Activated gamma-delta T cell treated with anti-CD3 and anti-CD28 coated beads, Interleukin-2, amount 50 U/mL, for 16 hours (primary cell): ENCODE measurements around the gene TTBK2.
"Not testable (repeated sequence)": the region's sequence is repeated elsewhere in the genome, so short reads cannot be mapped to it uniquely, and the experiment has no call there.

Source experiments
- DNase-seq: peaks from one replicate; pipeline ENCODE4 v3.0.0-alpha.2; 2020; ENCODE audit warnings: low read depth

The TTBK2 gene

DNA sequence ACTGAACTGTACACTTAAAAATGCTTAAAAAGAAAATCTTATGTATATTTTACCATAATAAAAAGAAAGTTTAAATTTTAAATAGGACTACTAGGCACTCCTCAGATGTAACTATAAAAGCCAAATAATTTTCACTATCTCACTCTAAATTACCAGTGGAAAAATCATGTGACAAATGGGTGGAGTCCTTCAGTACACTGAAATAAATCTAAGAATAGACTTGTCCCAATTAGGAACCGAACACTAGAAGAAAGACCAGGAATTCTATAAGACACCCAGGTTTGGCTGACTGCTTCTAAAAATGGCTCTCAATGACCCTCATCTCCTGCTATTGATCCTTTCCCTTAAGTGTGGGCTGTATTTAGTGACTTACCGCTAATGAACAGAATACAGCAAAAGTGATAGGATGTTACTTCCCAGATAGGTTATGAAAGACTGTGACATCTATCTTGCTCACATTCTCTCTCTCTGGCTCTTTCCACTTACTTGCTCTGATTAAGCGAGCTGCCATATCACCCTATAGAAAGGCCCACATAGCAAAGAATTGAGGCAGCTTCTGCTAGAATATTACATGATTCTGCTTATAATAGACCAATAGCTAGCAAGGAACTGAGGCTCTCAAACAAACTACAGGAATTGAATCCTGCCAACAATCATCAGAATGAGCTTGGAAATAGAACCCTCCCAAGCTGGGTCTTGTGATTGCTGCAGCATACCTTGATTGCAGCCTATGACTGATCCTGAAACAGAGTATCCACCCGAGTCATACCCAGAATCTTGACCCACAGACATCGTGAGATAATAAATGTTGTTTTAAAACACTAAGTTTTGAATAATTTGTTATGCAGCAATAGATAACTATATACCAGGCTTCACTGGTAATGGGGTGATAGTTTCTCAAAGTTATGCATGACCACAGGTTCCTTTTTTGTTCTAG, 16.9 kb downstream of the TTBK2 start:
- DNase-seq, result no peak

DNA sequence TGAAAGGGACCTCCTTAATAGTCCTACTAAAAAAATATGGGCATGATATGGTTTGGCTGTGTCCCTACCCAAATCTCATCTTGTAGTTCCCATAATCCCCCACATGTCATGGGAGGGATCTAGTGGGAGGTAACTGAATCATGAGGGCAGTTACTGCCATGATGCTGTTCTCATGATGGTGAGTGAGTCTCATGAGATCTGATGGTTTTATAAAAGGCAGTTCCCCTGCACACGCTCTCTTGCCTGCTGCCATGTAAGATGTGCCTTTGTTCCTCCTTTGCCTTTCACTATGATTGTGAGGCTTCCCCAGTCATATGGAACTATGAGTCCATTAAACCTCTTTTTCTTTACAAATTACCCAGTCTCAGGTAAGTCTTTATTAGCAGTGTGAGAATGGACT, 26.7 kb downstream of the TTBK2 start:
- DNase-seq, result not testable (repeated sequence)

DNA sequence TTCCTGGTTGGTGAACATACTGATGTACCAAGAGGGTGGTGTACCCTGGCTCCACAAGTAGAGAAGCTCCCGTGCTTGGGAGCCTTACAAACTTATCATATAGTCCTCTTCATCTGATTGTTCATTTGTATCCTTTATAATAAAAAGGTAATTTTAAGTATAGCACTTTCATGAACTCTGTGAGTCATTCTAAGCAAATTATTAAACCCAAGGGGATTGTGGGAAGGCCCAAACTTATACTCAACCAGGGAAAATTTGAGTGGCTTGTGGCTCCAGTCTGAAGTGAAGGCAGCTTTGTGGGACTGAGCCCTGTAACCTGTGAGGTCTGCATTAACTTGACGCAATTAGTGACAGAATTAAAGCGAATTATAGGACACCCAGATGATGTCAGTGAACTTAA, 29.0 kb downstream of the TTBK2 start:
- DNase-seq, result no peak

DNA sequence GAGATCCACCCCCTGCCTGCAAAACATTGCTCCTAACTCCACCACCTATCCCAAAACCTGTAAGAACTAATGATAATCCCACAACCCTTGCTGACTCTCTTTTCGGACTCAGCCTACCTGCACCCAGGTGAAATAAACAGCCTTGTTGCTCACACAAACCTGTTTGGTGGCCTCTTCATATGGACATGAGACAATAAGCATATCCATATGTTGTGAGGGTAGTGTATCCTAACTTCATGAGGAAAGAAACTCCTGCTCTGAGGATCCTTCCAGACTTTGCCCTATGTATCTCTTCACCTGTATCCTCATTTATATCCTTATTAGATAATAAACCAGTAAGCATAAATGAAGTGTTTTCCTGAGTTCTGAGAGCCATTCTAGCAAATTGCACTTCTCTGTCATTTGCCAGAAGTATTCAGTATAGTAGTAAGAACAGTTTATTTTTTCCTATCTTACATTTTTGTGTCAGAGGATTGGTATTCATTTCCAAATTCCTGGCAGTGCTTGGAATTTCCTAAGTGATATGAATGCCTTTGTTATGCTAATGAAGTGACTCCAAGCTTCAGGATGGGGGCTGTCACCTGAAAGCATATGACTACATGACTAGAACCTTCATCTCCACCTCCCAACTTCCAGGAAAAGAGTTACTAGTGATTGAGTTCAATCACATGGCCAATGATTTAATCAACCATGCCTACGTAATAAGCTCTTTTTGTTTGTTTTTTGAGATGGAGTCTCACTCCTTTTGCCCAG, 30.2 kb downstream of the TTBK2 start:
- DNase-seq, result no peak

DNA sequence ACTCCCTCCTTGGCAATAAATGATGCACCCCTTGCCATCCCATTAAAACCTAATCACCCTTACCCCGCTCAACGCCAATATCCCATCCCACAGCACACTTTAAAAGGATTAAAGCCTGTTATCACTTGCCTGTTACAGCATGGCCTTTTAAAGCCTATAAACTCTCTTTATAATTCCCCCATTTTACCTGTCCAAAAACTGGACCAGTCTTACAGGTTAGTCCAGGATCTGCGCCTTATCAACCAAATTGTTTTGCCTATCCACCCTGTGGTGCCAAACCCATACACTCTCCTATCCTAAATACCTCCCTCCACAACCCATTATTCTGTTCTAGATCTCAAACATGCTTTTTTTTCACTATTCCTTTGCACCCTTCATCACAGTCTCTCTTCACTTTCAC, 33.2 kb downstream of the TTBK2 start:
- not testable (repeated sequence) for DNase-seq

DNA sequence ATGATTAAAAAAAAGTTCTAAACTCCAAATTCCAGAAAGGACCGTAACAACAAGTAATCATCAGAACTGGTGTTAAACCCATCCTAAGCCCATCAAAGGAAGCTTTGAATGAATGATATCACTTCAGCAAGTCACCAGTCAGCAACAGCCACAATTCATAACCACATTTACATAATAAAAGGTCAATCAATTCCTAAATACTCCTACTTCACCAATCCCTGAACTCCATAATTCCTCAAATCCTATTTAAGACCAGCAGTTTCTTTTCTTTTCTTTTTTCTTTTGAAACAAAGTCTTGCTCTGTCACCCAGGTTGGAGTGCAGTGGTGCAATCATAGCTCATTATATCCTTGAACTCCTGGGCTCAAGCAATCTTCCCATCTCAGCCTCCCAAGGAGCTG, 40.5 kb downstream of the TTBK2 start:
- no peak for DNase-seq

DNA sequence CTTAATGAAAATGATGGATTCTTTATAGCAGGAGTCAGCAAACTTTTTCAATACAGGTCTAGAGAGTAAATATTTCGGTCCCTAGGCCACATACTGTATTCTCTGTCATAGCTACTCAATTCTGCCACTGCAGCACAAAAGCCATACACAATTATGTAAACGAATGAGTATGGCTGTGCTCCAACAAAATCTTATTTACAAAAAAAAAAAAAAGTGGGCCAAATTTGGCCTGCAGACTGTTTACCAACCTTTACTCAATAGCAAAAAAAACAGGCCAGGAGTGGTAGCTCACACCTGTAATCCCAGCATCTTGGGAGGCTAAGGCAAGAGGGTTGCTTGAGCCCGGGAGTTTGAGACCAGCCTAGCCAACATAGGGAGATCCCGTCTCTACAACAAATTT, 41.1 kb downstream of the TTBK2 start:
- DNase-seq, result no peak

DNA sequence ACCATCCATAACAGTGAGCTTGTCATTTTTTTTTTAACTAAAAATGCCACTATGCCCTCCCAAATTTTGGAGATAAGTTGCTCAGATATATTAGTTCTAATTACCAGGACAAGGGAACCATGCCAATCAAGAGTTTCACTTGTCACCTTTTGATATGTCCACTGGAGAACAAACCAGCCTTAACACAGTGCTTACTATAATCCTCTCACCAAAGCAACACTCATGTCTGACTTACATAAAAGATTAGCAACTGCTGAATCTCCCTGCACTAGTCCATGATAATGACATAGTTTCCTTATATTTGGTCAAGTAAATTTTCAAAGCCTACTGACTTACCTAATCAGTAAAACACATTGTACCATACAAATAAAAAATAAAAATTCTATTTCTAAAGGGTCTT, 44.4 kb downstream of the TTBK2 start:
- no peak for DNase-seq

DNA sequence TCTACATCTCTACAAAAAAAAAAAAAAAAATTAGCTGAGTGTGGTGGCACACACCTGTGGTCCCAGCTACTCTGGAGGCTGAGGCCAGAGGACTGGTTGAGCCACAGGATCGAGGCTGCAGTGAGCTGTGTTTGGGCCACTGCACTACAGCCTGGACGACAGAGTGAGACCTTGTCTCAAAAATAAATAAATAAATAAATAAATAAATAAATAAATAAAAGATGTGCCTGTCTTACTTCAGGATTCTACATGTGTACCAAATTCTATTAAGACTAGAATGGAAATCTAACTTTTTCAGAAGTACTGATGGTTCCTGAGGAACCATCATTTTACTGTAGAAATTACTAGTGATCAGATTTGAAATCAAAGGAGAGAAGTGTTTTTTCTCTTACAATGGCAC, 51.9 kb downstream of the TTBK2 start:
- no peak for DNase-seq

DNA sequence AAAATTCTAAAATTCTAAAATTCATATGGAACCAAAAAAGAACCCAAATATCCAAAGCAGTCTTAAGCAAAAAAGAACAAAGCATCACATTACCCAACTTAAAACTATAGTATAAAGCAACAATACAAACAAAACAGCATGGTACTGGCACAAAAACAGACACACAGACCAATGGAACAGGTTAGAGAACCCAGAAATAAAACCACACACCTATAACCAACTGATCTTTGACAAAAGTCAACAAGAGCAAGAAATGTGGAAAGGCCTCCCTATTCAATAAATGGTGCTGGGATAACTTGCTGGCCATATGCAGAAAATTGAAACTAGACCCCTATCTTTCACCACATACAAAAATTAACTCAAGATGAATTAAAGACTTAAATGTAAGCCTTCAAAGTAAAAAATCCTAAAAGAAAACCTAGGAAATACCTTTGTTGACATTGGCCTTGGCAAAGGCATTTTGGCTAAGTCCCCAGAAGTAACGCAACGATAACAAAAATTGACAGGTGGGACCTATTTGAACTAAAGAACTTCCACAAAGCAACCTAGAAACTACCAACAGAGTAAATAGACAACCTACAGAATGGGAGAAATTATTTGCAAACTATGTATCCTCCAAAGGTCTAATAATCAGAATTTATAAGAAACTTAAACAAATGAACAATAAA, 56.9 kb downstream of the TTBK2 start:
- no peak for DNase-seq

DNA sequence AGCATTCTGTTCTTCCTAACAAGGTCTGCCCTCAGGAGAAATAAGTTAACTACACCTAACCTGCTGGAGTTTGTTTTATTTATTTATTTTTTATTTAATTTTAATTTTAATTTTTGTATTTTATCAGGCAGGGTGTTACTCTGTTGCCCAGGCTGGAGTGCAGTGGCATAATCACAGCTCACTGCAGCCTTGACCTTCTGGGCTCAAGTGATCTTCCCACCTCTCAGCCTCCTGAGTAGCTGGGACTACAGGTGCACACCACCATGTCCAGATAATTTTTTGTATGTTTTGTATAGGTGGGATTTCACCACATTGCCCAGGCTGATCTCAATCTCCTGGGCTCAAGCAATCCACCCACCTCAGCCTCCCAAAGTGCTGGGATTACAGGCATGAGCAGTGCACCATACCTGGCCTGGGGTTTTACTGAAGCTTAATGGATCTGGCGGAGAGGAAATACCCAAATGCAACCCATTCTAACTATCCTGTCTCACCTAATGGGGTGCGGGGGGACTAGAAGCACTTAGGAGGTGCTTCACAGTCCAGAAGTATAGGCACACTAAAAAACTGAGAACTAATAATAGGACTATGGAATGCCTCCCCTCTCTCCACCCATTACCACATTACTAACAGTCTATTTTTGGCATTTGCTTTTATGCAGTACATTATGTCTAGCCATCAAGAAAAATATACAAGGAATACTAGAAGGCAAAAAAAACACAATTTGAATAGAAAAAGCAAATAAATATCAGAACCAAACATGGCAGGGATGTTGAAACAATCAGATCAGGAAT, 61.4 kb downstream of the TTBK2 start:
- no peak for DNase-seq

DNA sequence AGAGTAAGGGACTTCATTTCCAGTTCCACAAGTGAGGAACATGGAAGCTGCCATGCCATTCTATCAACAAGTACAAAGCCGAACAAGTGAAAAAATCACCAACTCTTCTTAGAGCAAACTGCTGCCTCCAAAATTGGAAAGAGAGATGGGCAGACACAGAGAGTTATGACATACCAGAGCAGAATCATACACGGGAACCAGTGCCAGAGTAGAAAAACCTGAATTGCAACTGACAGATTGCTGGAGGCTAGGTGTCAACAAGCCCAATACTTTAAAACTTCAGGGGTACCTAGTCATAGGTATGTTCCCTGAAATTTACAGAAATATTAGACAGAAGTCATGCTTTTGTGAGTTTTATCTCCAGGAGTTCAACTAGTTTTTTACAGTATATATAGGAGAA, 62.0 kb downstream of the TTBK2 start:
- no peak for DNase-seq

DNA sequence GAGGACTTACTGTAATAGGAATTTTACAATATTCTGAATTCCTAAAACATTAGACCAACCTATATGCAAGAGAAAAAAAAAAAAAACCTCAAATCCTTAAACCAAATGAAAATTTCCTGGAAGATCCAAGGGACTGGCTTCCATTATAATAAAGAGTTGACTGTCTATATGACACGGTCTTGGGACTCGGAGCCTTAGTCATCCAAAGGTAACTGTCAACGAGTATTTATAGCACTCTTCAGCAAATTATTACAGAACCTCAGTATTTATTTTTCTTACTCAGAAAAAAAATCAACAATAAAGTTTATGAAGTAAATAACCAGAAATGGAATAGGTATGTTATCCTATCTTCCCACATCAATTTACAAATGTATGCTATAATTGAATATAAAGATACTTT, 66.0 kb downstream of the TTBK2 start:
- DNase-seq, result no peak

DNA sequence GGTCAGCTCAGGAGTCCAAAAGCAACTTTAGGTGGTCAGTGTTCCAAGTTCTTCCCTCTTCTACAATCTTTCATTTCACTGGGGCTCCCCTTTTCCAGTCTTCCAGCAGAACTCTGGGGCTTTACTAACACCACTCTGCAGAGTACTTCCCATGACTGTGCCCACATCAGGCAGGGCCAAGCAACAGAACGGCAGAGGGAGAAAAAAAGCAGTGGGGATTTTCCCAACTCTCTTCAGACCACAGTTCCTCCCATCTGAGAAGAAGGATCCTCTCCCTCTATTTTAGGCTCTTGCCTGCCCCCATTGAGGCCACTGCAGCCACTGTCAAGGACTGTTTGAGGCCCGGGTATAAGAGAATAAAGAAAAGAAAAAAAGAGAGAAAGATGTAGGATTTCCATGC, 70.7 kb downstream of the TTBK2 start:
- no peak for DNase-seq

DNA sequence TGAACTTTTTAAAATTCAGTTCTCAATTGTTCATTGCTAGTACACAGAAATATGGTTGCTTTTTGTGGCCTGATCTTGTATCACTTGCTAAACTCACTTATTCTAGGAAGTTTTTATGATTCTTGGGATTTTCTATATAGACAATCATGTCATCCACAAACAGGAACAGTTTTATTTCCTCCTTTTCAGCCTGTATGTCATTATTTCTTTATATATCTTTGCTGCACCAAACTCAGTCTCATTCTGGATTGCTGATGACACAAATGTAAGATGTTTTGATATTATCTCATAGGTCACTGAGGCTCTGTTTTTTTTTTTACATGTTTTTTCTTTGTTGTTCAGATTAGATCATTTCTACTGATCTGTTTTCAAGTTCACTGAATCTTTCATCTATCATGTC, 71.7 kb downstream of the TTBK2 start:
- DNase-seq, result no peak

DNA sequence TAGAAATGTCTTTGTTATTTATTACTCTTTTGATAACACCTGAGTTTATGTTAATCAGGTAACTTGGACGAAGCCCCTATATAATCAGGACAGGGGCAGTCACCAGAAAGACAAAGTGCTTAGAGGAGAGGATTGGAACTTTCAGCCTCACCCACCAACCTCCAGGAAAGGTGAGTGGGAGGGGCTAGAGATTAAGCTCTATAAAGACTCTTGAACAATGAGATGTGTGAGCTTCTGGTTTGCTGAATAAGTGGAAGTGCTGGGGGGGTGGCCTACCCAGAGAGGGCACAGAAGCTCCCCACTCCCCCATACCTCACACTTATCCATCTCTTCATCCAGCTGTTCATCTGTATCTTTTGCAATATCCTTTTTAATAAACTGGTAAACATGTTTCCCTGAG, 73.9 kb downstream of the TTBK2 start:
- no peak for DNase-seq

DNA sequence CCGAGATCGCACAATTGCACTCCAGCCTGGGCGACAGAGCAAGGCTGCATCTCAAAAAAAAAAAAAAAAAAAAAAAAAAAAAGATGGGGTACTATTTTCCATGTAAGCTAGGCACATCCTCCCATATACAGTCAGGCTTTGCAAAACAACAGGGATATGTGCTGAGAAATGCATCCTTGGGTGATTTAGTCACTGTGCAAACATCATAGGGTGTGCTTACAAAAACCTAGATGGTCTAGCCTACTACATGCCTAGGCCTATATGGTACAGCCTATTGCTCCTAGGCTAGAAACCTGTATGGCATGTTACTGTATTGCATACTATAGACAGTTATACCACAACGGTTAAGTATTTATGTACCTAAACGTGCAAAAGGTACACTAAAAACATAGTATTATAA, 75.0 kb downstream of the TTBK2 start:
- DNase-seq, result no peak

DNA sequence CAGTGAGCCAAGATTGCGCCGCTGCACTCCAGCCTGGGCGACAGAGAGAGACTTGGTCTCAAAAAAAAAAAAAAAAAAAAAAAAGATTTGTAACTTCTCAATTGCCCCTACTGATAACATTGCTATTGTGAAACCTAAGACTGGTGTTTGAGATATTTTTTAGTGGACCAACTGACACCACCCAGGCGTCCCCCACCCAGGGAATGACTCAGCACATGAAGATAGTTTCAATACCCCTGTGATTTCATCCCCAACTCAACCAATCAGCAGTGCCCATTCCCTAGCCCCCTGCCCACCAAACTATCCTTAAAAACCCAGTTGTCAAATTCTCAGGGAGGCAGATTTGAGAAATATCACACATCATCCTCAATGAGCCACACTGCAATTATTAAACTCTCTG, 76.9 kb downstream of the TTBK2 start:
- no peak for DNase-seq

DNA sequence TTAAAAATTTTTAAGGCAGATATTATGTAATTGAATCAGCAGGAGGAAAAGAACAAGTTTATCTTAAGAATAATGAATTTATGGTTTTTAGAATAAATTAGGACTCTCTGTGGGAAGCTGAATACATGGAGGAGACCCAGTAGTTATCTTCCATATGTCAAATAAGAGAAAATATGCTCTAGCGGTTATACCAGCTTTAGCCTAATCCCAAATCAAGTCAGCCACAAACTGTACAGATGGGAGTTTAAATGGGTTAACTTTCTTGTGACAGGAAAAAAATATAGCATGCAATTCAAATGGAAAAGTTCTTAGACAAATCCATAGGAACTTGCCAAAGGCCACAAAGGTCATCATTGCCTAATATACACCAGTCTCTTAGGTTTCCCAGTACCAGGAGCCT, 84.3 kb downstream of the TTBK2 start:
- DNase-seq, result no peak

DNA sequence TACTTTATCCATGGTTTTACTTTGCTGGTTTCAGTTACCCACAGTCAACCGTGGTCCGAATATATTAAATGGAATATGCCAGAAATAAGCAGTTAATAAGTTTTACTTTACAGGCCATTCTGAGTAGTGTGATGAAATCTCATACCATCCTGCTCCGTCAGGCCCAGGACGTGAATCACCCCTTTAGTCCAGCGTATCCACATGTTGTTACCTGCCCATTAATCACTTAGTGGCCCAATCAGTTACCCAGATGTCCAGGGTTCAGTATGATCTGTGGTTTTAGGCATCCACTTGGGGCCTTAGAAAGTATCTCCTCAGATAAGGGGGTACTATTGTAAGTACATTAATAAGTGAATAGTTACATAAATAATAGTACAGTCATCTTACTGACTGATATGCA, 88.0 kb downstream of the TTBK2 start:
- no peak for DNase-seq

DNA sequence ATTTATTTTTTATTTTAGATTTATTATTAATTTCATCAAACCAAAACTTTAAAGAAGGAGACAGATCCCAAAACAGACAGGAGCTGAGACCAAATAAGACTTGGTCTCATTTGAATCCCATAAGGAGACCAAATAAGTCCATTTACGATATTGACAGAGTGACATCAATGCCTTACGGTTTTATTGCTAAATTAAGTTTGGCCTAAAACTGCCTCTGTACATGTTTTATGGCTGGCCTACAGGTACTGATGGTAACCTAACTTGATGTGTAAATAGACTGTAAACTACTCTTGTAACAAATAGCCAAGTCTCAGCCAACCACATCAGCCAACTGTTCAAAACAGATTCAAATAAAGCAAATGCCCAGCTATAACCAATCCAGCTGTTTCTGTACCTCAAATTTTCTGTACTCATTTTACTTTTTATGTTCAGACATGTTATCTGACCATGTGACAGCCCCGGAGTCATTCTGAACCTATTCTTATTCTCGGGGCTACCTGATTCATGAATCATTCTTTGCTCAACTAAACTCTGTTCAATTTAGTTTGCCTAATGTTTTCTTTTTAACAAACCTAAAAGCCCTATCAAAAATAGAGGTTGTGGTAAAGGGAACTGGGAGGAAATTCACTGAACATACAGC, 94.2 kb downstream of the TTBK2 start:
- no peak for DNase-seq

DNA sequence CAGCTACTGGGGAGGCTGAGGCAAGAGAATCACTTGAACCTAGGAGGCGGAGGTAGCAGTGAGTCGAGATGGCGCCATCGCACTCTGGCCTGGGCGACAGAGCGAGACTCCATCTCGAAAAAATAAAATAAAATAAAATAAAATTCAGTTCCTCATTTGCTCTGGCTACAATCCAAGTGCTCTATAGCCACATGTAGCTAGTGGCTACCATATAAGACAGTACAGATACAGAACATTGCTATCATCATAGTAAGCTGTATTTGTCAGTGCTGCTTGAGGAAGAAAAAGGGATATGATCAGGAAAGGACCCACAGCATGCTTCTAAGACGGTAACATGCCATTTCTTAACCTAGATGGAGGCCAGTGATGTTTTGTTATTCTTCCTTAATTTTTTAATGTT, 95.0 kb downstream of the TTBK2 start:
- DNase-seq, result no peak
